GM23338 (cell line): ENCODE data around the gene IRF2. TPM values are rescaled to one million over a fixed set of nuclear protein-coding genes. Genes with fewer than 3 reads are reported as not detected.

Experiments used
- ATAC-seq: fragments of 200-7000 bp; cut with Tn5 transposase; 3 replicates; pipeline ENCODE4 v1.9.1; 2020
- DNase-seq: peaks from one replicate; pipeline ENCODE4 v3.0.0-alpha.2; 2015; ENCODE audit warnings: low spot score
- H2AFZ ChIP-seq: fragments of 200-600 bp; sonication (generic); 2 replicates; pipeline ENCODE4 v1.8.0; 2016; ENCODE audit warnings: antibody characterized with exemption, mild to moderate bottlenecking, moderate library complexity
- H3F3A ChIP-seq: fragments of 200-600 bp; sonication (generic); replicated peaks from 2 replicates; pipeline ENCODE4 v1.8.0; 2017; ENCODE audit warnings: antibody characterized with exemption, mixed run types, low read depth
- H3K27ac ChIP-seq: fragments of 200-600 bp; sonication (generic); 2 replicates; pipeline ENCODE4 v1.6.1; 2016; ENCODE audit warnings: low read depth
- H3K27me3 ChIP-seq: fragments of 200-600 bp; sonication (generic); 2 replicates; pipeline ENCODE4 v1.8.0; 2016; ENCODE audit warnings: mild to moderate bottlenecking, mixed run types, moderate library complexity; ENCODE audit not compliant: insufficient read depth
- H3K36me3 ChIP-seq: fragments of 200-600 bp; sonication (generic); 2 replicates; pipeline ENCODE4 v1.8.0; 2016; ENCODE audit warnings: mild to moderate bottlenecking; ENCODE audit not compliant: insufficient read depth
- H3K4me1 ChIP-seq: fragments of 200-600 bp; sonication (generic); 2 replicates; pipeline ENCODE4 v1.8.0; 2016; ENCODE audit warnings: mild to moderate bottlenecking, moderate library complexity; ENCODE audit not compliant: insufficient read depth
- H3K4me2 ChIP-seq: fragments of 200-600 bp; sonication (generic); 2 replicates; pipeline ENCODE4 v1.7.1; 2017; ENCODE audit warnings: mixed run types
- H3K4me3 ChIP-seq: fragments of 200-600 bp; sonication (generic); 2 replicates; pipeline ENCODE4 v1.6.1; 2016; ENCODE audit warnings: mixed run types
- H3K79me2 ChIP-seq: fragments of 200-600 bp; sonication (generic); replicated peaks from 2 replicates; pipeline ENCODE4 v1.8.0; 2017; ENCODE audit warnings: mild to moderate bottlenecking; ENCODE audit not compliant: insufficient read depth
- H3K9me2 ChIP-seq: fragments of 200-600 bp; sonication (generic); 2 replicates; pipeline ENCODE4 v1.8.0; 2017; ENCODE audit not compliant: insufficient read depth
- H4K20me1 ChIP-seq: fragments of 200-600 bp; sonication (generic); replicated peaks from 2 replicates; pipeline ENCODE4 v1.8.0; 2017; ENCODE audit warnings: mild to moderate bottlenecking; ENCODE audit not compliant: insufficient read depth
- H3K27ac Mint-ChIP-seq: 2 replicates; pipeline ENCODE4 v1.8.0; 2020; ENCODE audit warnings: inconsistent platforms, mild to moderate bottlenecking, moderate library complexity, mixed read lengths
- H3K27me3 Mint-ChIP-seq: 3 replicates; pipeline ENCODE4 v1.8.0; 2022; ENCODE audit warnings: low read depth, mild to moderate bottlenecking, moderate library complexity, mixed read lengths, inconsistent platforms; ENCODE audit not compliant: insufficient read depth, poor library complexity
- H3K36me3 Mint-ChIP-seq: 3 replicates; pipeline ENCODE4 v1.8.0; 2021; ENCODE audit warnings: low read depth, mild to moderate bottlenecking, inconsistent platforms, moderate library complexity, mixed read lengths
- H3K4me1 Mint-ChIP-seq: 3 replicates; pipeline ENCODE4 v1.8.0; 2020; ENCODE audit warnings: mild to moderate bottlenecking, inconsistent platforms, mixed read lengths
- H3K4me3 Mint-ChIP-seq: 3 replicates; pipeline ENCODE4 v1.8.0; 2021; ENCODE audit warnings: moderate library complexity, mild to moderate bottlenecking, inconsistent platforms, mixed read lengths
- H3K9me3 Mint-ChIP-seq: 3 replicates; pipeline ENCODE4 v1.8.0; 2020; ENCODE audit warnings: moderate library complexity, mild to moderate bottlenecking, inconsistent platforms, mixed read lengths
- CREB1 ChIP-seq: fragments of 250-450 bp; sonication (Bioruptor Pico); IDR thresholded peaks from 2 replicates; pipeline ENCODE4 v1.5.0; 2020; ENCODE audit warnings: low read depth, mild to moderate bottlenecking, moderate library complexity
- CTCF ChIP-seq, 2 experiments: fragments of 200-600 bp in 1 of 2; sonication (generic) in 1 of 2; conservative IDR thresholded peaks; 2 replicates each; pipeline versions ENCODE4 v1.5.1 to v1.6.1; 2016 to 2017; ENCODE audit warnings: antibody characterized with exemption in 2 of 2, low read depth in 2 of 2, mild to moderate bottlenecking in 2 of 2, moderate library complexity in 1 of 2
- EZH2phosphoT487 ChIP-seq: fragments of 200-600 bp; sonication (generic); IDR thresholded peaks from one replicate; pipeline ENCODE4 v1.8.1; 2018; ENCODE audit warnings: antibody characterized with exemption; ENCODE audit not compliant: unreplicated experiment
- JUNB ChIP-seq: IDR thresholded peaks from one replicate; pipeline ENCODE4 v1.6.1; 2016; ENCODE audit warnings: antibody characterized with exemption; ENCODE audit not compliant: unreplicated experiment
- NANOG ChIP-seq: IDR thresholded peaks from 2 replicates; pipeline ENCODE4 v1.6.1; 2016; ENCODE audit warnings: antibody characterized with exemption, borderline replicate concordance
- REST ChIP-seq: IDR thresholded peaks from one replicate; pipeline ENCODE4 v1.6.1; 2018; ENCODE audit warnings: antibody characterized with exemption; ENCODE audit not compliant: unreplicated experiment
- STAT1 ChIP-seq: IDR thresholded peaks from one replicate; pipeline ENCODE4 v1.6.1; 2016; ENCODE audit warnings: antibody characterized with exemption; ENCODE audit not compliant: unreplicated experiment
- ZNF331 ChIP-seq: fragments of 250-450 bp; sonication (Bioruptor Pico); IDR thresholded peaks from 2 replicates; pipeline ENCODE4 v1.5.0; 2020; ENCODE audit warnings: low read depth, mild to moderate bottlenecking, moderate library complexity
- ZNF462 ChIP-seq: fragments of 250-450 bp; sonication (Bioruptor Pico); IDR thresholded peaks from 2 replicates; pipeline ENCODE4 v1.5.0; 2020; ENCODE audit warnings: mild to moderate bottlenecking, moderate library complexity
- polyA plus RNA-seq: library from polyadenylated mRNA; unstranded; fragments of >200 nt; fragmentation: Nextera tagmentation; extraction: Ambion mirVana; gene quantifications from 2 replicates; pipeline ENCODE4 v1.2.1, GENCODE V29; 2016
- total RNA-seq: library from RNA; depleted of rRNA; stranded (reverse); fragments of >200 nt; shearing (Covaris generic); gene quantifications from 2 replicates; pipeline ENCODE4 v1.2.3, GENCODE V29; 2014

IRF2 gene
- total and polyA plus RNA-seq, 2 experiments from 2014 or later, result 14.7 to 15.0 TPM

- TF ChIP-seq REST, result no peak
Observed at GRCh38 chr4:184457535-184458249, 16.7 kb downstream of the IRF2 start (continued).

GRCh38 chr4:184456337-184456736 is 18.0 kb downstream of the IRF2 start:
- DNase-seq (no peak), ATAC-seq (no peak)
- Histone ChIP-seq H3F3A (no peaks in the 10 kb centered on the region; the same call in 1 of the 2 replicates), H3K4me2 (no peak overlapping the region), H4K20me1 (peaks cover 5% of the 10 kb centered on the region; the same call in 1 of the 2 replicates), H3K79me2 (peaks cover 93% of the 10 kb centered on the region), H3K4me1 (peaks cover 47% of the 10 kb centered on the region), H3K27me3 (no peaks in the 10 kb centered on the region), H3K4me3 (no peak overlapping the region), H2AFZ (no peak overlapping the region), H3K9me2 (no peaks in the 10 kb centered on the region), H3K27ac (no peak overlapping the region), H3K36me3 (no peaks in the 10 kb centered on the region)
- H3K4me1 Mint-ChIP-seq, result peaks cover 73% of the 10 kb centered on the region
- H3K4me3 Mint-ChIP-seq, result no peak overlapping the region
- H3K36me3 Mint-ChIP-seq, result no peaks in the 10 kb centered on the region; the same call in 2 of the 3 replicates
- H3K27ac Mint-ChIP-seq, result no peak overlapping the region
- no peaks in the 10 kb centered on the region for H3K9me3 Mint-ChIP-seq
- H3K27me3 Mint-ChIP-seq, result peaks cover 4% of the 10 kb centered on the region
- TF ChIP-seq EZH2phosphoT487 (no peak), REST (no peak), JUNB (no peak), CTCF (conservative IDR thresholded peaks at IDR 0.05; ENCODE audit: low read depth in 2 of 2) (no peak), NANOG (no peak), STAT1 (no peak), ZNF462 (CRISPR knock-in tag) (no peak), CREB1 (CRISPR knock-in tag) (no peak), ZNF331 (CRISPR knock-in tag) (no peak)
